ENCODE measurements around the gene ACVR2B.
A peak's percentile ranks its signal among the peaks of the same experiment; 100 is the strongest.
"Not testable (repeated sequence)": the region's sequence is repeated elsewhere in the genome, so short reads cannot be mapped to it uniquely, and the experiment has no call there.

Gene ACVR2B

GRCh38 chr3:38453075-38453912 is at the start of gene ACVR2B:
ACVR2B (plus strand) TSS chr3:38453890; CDS start chr3:38454323, 433 bp downstream.
- peak; percentile 61 to 93 for DNase-seq

GRCh38 chr3:38404286-38404685 is 49.4 kb upstream of the ACVR2B start:
- no peak for DNase-seq

DNA sequence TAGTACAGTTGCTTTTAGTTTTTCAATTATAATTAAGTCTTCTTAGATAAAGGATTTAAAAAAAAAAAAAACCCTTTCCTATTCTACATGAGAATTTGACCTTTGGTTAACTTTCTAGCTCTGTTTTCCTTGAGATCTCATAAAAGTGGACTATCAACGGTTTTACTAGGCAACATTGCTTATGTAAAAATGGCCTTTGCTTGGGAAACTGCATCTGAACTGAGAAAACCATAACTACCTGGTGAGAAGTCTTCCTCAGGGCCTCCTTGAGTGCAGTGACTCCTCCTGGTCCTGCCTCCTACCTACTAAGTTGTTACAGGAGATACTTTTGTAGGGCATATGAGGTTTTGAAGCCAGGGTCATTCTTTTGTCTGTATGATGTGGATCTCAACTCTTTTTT is 42.1 kb upstream of the ACVR2B start:
- no peak for DNase-seq

- not testable (repeated sequence) for DNase-seq
Measured at GRCh38 chr3:38420758-38421157, 32.9 kb upstream of the ACVR2B start.

- no peak for DNase-seq
Measured at GRCh38 chr3:38421679-38422336, 31.9 kb upstream of the ACVR2B start.

GRCh38 chr3:38426798-38427426 is 26.8 kb upstream of the ACVR2B start:
- not testable (repeated sequence) for DNase-seq

GRCh38 chr3:38432871-38433658 is 20.6 kb upstream of the ACVR2B start:
- DNase-seq: not testable (repeated sequence)

DNA sequence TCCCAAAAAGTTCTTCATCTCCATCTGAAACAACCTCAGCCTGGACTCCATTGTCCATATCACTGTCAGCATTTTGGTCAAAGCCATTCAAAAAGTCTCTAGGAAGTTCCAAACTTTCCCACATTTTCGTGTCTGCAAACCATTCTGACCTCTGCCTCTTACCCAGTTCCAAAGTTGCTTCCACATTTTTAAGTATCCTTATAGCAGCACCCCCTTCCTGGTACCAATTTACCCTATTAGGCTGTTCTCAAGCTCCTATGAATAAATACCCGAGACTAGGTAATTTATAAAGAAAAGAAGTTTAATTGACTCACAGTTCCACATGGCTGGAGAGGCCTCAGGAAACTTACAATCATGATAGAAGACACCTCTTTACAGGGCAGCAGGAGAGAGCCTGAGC is 20.0 kb upstream of the ACVR2B start:
- not testable (repeated sequence) for DNase-seq

GRCh38 chr3:38438436-38439069 is 15.1 kb upstream of the ACVR2B start:
- not testable (repeated sequence) for DNase-seq

GRCh38 chr3:38443205-38443604 is 10.5 kb upstream of the ACVR2B start:
- not testable (repeated sequence) for DNase-seq

DNA sequence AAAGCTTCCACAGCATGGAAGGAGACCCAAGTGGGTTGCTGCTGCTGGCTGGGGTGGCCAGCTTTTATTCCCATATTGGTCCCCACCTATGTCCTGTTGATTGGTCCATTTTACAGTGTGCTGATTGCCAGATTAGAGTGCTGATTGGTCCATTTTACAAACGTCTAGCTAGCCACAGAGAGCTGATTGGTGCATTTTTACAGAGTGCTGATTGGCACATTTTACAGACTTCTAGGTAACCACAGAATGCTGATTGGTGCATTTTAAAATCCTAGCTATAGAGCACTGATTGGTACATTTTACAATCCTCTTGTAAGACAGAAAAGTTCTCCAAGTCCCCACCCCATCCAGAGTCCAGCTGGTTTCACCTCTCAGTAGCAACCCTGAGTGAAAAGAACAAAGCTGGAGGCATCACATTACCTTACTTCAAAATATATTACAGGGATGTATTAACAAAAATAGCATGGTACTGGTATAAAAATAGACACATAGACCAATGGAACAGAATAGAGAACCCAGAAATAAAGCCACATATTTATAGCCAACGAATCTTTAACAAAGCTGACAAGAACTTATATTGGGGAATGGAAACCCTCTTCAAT is 7.5 kb upstream of the ACVR2B start:
- DNase-seq: no peak

DNA sequence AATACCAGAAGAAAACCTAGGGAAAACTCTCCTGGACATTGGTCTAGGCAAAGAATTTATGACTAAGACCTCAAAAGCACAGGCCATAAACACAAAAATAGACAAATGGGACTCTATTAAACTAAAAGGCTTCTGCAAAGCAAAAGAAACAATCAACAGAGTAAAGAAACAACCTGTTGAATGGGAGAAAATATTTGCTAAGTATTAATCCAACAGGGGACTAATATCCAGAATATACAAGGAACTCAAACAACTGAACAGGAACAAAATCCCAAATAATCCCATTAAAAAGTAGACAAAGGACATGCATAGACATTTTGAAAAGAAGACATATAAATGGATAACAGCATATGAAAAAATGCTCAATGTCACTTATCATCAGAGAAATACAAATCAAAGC is 6.9 kb upstream of the ACVR2B start:
- DNase-seq: no peak

DNA sequence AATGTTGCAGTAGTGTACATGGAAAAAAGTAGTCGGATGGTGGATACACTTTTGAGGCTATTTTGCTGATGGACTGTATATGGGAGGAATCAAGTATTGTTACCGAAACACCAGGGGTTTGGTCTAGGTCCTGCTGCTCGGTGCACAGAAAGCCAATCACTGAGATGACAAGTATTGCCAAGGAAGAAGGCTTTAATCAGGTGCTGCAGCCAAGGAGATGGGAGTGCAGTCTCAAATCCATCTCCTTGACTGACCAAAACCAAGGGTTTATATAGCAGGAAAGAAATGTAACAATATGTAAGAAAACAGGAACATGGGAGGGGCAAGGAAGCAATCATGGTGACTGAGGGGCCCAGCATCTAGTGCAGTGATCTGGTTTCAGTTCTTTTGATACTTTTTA is 2.8 kb upstream of the ACVR2B start:
- DNase-seq: no peak

GRCh38 chr3:38453913-38454177 is 155 bp downstream of the ACVR2B start:
- no peak for DNase-seq

DNA sequence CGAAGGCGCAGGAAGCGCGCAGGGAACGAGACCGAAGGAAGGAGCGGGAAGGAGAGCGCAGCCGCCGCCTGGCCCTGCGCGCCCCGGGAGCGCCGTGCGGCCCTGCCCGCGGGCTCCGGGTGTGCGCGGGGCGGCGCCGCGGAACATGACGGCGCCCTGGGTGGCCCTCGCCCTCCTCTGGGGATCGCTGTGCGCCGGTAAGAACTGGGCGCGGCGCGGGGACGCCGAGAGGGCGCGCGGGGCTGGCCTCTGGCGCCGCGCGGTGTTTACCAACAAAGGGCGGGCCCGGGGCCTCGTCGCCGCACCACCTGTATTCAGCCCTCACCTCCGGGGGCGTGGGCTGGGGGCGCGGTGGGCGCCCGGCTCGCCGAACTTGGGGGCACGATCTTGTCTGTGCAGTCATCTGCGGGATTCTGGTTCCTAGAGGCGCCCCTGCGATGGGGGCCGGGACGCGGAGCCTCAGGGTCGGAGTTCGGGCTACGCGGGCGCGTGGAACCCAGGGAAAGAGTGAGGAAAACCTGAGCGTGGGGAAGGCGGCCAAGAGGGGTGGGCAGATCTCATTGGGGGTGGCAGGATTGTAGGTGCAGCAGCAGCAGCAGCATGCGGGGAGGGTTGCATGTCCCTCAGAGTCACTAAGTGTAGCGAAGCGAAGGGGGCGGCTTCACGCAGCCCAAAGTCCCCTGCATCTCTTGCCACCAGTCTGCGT is 641 bp downstream of the ACVR2B start:
- peak; percentile 6 to 61 for DNase-seq

GRCh38 chr3:38454884-38455638 is 1.4 kb downstream of the ACVR2B start:
- peak; percentile 77 to 93 for DNase-seq

DNA sequence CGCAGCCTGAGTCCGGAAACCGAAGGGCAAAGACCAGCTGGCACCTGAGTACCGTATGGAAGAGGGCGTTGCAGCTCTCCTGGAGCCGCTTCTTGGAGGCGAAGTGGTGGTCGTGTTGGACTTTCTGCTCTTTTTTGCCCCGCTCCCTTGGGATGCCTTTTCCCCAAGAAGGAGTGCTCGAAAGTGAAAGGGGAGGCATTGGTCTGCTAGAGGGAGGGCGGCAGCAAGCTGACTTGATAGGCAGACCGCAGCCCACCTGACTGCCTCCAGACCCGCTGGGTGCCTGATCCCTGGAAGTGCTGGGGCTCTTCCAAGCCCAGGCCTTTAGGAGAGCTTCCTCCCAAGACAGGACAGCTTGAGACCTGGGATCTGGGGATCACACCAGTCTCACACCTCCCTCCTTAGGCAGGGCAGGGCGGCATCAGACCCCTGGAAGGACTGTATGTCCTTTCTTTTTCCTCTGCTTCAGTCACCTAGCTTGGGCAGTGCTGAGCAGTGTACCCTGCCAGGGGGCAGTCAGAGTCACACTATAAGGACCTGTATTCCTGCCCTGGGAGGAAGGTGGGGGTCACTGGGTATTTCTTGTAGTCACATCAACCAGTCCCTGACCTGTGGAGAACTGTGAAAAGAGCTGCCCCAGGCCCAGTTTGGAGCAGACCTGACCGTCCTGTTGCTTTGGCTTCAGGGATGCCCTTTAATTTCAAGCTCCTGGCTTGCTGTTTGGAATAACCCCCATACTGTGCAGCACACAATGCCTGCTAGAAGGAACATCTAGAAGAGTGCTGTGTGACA is 2.1 kb downstream of the ACVR2B start:
- DNase-seq: no peak

DNA sequence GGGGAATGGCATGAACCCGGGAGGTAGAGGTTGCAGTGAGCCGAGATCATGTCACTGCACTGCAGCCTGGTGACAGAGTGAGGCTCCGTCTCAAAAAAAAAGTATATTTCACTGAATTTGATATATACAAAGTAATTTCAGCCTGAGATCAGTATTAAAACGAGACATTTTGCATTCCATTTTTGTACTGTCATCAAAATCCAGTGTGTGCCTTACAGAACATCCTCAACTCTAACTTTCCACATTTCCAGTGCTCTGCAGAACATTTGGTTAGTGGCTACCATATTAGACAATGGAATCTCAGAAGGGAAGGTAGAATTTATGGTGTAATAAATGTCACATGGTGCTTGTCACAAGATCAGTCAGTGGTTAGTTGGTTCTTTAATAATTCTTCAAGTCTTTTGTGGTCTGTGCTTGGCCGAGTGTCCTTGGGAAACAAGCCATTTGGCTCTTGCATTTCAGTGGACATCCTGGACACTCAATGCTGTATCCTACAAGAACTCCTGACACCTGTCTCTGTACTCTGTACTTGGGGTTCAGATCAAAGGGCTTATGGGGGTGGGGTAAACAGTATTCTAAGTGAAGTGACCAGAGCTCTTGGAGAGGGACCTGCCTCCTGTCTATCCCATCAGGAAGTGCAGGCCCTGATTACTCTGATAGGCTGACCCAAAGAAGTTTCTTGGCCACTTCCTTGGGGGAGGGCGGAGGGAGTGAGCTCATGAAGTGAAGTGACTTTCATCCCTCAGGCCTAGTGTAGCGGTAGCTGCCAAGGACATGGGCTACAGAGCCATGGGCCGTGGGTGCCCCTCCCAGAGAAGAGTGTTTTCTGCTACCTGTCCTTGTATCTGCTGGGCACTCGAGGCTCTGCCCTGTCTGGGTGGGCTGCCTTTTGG is 3.7 kb downstream of the ACVR2B start:
- no peak for DNase-seq
